ENCODE data around the gene VCAN.

DNA sequence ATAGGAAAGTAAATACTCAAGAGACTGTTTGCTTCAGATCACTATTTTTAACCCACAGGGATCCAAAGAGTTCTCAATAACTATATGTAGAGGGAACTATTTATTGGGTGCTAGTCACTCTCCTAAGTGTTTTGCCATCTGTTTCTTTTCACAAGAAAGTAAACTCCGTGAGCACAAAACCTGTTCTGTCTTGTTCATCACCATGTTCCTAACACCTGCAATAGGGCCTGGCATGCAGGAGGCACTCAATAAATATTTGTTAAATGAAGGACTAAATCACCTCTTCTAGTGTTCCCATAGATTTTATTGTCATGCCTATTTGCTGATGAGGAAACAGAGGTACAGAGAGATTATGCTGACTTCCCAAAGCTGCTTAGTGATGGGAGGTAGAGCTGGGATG, 118.2 kb downstream of the VCAN start:
- TF ChIP-seq TAF1 (conservative IDR thresholded peaks at IDR 0.05) (no peak), JUND (IDR thresholded peaks at IDR 0.05) (no peak), GABPA (IDR thresholded peaks at IDR 0.05 in 1 of 2, conservative IDR thresholded peaks at IDR 0.05 in 1 of 2) (no peak), NR2F2 (IDR thresholded peaks at IDR 0.05) (no peak), RXRA (IDR thresholded peaks at IDR 0.05) (no peak), YY1 (IDR thresholded peaks at IDR 0.05) (no peak), HNF4G (IDR thresholded peaks at IDR 0.05) (no peak), FOXA1 (IDR thresholded peaks at IDR 0.05) (no peak), HNF4A (conservative IDR thresholded peaks at IDR 0.05) (no peak)
- TF ChIP-seq, protein P1, sequence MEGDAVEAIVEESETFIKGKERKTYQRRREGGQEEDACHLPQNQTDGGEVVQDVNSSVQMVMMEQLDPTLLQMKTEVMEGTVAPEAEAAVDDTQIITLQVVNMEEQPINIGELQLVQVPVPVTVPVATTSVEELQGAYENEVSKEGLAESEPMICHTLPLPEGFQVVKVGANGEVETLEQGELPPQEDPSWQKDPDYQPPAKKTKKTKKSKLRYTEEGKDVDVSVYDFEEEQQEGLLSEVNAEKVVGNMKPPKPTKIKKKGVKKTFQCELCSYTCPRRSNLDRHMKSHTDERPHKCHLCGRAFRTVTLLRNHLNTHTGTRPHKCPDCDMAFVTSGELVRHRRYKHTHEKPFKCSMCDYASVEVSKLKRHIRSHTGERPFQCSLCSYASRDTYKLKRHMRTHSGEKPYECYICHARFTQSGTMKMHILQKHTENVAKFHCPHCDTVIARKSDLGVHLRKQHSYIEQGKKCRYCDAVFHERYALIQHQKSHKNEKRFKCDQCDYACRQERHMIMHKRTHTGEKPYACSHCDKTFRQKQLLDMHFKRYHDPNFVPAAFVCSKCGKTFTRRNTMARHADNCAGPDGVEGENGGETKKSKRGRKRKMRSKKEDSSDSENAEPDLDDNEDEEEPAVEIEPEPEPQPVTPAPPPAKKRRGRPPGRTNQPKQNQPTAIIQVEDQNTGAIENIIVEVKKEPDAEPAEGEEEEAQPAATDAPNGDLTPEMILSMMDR (IDR thresholded peaks at IDR 0.05; ENCODE audit: low read depth, low read length, missing input control), result no peak
- TF ChIP-seq, protein P2, sequence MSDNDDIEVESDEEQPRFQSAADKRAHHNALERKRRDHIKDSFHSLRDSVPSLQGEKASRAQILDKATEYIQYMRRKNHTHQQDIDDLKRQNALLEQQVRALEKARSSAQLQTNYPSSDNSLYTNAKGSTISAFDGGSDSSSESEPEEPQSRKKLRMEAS (IDR thresholded peaks at IDR 0.05), result no peak
- TF ChIP-seq, protein P3, sequence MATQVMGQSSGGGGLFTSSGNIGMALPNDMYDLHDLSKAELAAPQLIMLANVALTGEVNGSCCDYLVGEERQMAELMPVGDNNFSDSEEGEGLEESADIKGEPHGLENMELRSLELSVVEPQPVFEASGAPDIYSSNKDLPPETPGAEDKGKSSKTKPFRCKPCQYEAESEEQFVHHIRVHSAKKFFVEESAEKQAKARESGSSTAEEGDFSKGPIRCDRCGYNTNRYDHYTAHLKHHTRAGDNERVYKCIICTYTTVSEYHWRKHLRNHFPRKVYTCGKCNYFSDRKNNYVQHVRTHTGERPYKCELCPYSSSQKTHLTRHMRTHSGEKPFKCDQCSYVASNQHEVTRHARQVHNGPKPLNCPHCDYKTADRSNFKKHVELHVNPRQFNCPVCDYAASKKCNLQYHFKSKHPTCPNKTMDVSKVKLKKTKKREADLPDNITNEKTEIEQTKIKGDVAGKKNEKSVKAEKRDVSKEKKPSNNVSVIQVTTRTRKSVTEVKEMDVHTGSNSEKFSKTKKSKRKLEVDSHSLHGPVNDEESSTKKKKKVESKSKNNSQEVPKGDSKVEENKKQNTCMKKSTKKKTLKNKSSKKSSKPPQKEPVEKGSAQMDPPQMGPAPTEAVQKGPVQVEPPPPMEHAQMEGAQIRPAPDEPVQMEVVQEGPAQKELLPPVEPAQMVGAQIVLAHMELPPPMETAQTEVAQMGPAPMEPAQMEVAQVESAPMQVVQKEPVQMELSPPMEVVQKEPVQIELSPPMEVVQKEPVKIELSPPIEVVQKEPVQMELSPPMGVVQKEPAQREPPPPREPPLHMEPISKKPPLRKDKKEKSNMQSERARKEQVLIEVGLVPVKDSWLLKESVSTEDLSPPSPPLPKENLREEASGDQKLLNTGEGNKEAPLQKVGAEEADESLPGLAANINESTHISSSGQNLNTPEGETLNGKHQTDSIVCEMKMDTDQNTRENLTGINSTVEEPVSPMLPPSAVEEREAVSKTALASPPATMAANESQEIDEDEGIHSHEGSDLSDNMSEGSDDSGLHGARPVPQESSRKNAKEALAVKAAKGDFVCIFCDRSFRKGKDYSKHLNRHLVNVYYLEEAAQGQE (IDR thresholded peaks at IDR 0.05), result no peak
- TF ChIP-seq, protein P4, sequence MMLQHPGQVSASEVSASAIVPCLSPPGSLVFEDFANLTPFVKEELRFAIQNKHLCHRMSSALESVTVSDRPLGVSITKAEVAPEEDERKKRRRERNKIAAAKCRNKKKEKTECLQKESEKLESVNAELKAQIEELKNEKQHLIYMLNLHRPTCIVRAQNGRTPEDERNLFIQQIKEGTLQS (IDR thresholded peaks at IDR 0.05), result no peak
- TF ChIP-seq, protein P5, sequence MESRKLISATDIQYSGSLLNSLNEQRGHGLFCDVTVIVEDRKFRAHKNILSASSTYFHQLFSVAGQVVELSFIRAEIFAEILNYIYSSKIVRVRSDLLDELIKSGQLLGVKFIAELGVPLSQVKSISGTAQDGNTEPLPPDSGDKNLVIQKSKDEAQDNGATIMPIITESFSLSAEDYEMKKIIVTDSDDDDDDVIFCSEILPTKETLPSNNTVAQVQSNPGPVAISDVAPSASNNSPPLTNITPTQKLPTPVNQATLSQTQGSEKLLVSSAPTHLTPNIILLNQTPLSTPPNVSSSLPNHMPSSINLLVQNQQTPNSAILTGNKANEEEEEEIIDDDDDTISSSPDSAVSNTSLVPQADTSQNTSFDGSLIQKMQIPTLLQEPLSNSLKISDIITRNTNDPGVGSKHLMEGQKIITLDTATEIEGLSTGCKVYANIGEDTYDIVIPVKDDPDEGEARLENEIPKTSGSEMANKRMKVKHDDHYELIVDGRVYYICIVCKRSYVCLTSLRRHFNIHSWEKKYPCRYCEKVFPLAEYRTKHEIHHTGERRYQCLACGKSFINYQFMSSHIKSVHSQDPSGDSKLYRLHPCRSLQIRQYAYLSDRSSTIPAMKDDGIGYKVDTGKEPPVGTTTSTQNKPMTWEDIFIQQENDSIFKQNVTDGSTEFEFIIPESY (IDR thresholded peaks at IDR 0.05), result no peak

All from liver (tissue), 3 donors.